ENCODE results near the gene BBS5.
"Not testable (repeated sequence)": the region's sequence is repeated elsewhere in the genome, so short reads cannot be mapped to it uniquely, and the experiment has no call there.

BBS5 gene

DNA sequence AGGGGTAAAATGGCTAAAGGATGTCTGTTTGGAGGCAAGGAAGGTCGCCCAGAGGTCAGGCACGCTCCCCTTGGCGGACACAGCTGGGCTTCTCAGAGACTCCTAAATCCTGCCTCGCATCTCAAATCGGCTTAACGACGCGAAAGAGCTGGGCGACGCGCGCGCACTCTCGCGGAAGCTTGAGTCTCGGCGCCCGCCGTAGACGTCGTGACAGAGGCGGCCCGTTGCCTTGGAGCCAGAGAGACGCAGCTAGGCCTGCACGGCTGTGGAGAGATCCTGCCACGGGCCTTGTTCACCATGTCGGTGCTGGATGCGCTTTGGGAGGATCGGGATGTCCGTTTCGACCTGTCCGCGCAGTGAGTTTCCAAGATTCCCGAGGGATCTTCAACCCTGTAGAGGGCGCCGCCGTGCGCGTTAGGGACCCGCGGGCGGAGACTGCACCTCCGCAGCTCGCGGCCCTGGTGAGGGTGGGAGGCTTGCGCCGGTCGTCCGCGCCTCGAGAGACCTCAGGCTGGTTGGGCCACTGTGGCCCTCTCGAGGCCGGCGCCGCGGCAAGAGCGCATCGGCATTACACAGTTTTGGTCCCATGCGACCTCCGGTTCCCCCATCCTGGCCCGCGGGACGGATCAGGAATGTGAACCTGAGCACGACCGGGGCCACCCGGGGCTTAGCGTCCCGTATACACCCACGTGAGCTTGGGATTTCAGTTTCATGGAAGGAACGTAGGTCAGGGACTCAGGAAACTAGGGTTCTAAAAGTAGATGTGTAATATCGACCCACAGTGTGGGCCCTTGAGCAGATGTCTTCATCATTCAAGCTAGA is at the start of gene BBS5:
BBS5 (plus strand) TSS at position 238 of the 822 bp plus-strand sequence; CDS start at position 298, 60 bp downstream.
- H3K4me3 ChIP-seq (ENCODE audit: low read depth in 1 of 2, low read length in 1 of 2), result peak within 1 kb of the TSS; percentile 51 to 61
- no peaks in the 10 kb centered on the region for H3K9me3 ChIP-seq
- TF ChIP-seq, protein P1, sequence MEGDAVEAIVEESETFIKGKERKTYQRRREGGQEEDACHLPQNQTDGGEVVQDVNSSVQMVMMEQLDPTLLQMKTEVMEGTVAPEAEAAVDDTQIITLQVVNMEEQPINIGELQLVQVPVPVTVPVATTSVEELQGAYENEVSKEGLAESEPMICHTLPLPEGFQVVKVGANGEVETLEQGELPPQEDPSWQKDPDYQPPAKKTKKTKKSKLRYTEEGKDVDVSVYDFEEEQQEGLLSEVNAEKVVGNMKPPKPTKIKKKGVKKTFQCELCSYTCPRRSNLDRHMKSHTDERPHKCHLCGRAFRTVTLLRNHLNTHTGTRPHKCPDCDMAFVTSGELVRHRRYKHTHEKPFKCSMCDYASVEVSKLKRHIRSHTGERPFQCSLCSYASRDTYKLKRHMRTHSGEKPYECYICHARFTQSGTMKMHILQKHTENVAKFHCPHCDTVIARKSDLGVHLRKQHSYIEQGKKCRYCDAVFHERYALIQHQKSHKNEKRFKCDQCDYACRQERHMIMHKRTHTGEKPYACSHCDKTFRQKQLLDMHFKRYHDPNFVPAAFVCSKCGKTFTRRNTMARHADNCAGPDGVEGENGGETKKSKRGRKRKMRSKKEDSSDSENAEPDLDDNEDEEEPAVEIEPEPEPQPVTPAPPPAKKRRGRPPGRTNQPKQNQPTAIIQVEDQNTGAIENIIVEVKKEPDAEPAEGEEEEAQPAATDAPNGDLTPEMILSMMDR (IDR thresholded peaks at IDR 0.05), result no peak
- H3K36me3 ChIP-seq, result no peaks in the 10 kb centered on the region
- peaks cover 10 to 13% of the 10 kb centered on the region in 2 experiments for H3K4me1 ChIP-seq (ENCODE audit: control insufficient read depth in 1 of 2, insufficient read depth in 1 of 2, low read depth in 1 of 2, low read length in 1 of 2)
- peaks cover 20% of the 10 kb centered on the region for H3K27me3 ChIP-seq
- H3K27ac ChIP-seq, result no peak within 1 kb of the TSS

DNA sequence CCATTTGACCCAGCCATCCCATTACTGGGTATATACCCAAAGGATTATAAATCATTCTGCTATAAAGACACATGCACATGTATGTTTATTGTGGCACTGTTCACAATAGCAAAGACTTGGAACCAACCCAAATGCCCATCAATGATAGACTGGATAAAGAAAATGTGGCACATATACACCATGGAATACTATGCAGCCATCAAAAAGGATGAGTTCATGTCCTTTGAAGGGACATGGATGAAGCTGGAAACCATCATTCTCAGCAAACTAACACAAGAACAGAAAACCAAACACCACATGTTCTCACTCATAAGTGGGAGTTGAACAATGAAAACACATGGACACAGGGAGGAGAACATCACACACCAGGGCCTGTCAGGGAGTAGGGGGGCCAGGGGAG is 47.5 kb upstream of the BBS5 start:
- H3K27ac ChIP-seq; H3K4me1 ChIP-seq (ENCODE audit: control insufficient read depth in 1 of 2, insufficient read depth in 1 of 2, low read depth in 1 of 2, low read length in 1 of 2); H3K27me3 ChIP-seq; H3K9me3 ChIP-seq; H3K36me3 ChIP-seq; H3K4me3 ChIP-seq (ENCODE audit: low read depth in 1 of 2, low read length in 1 of 2): not testable (repeated sequence)

DNA sequence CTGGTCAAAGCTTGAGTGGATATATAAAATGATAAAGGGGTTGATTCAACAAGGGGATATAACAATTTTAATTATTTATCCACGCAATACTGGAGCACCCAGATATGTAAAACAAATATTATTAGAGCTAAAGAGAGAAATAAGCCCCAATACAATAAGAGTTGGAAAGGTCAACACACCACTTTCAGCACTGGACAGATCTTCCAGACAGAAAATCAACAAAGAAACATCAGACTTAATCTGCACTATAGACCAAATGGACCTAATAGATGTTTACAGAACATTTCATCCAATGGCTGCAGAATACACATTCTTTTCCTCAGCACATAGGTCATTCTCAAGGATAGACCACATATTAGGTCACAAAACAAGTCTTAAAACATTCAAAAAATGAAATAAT is 45.1 kb upstream of the BBS5 start:
- not testable (repeated sequence) for H3K9me3 ChIP-seq; H3K27ac ChIP-seq; H3K4me3 ChIP-seq (ENCODE audit: low read depth in 1 of 2, low read length in 1 of 2); H3K36me3 ChIP-seq; H3K27me3 ChIP-seq; H3K4me1 ChIP-seq (ENCODE audit: control insufficient read depth in 1 of 2, insufficient read depth in 1 of 2, low read depth in 1 of 2, low read length in 1 of 2)

DNA sequence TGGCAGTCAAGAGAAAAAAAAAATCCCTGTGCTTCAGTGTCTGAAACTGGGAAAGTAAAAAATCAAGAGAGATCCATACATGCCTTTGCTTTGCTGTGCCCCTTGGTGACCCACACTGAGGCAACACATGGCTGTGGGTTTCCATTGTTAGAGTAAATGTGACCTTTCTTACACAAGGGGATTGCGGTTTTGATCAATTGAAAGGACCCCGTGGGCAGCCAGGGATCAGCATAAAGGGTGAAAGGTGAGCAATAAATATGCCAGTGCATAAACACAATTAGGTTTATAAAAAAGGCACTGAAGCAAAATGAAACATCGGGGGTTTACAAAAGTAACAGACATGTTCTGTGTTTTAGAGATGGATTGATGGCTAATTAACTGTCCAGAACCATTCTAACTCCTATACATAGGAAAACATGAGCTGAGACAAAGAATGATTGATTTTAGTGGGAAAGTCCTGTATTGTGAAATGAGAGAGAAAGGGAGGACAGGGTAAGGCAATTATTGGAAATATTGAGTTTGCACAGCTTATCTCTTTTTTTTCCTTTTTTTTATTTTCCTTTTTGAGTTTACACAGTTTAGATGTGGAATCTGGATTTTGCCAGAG is 40.7 kb upstream of the BBS5 start:
- Histone ChIP-seq H3K9me3 (no peaks in the 10 kb centered on the region), H3K4me1 (ENCODE audit: control insufficient read depth in 1 of 2, insufficient read depth in 1 of 2, low read depth in 1 of 2, low read length in 1 of 2) (no peaks in the 10 kb centered on the region), H3K27ac (no peak overlapping the region), H3K4me3 (ENCODE audit: low read depth in 1 of 2, low read length in 1 of 2) (no peak overlapping the region), H3K36me3 (no peaks in the 10 kb centered on the region), H3K27me3 (peaks cover 17% of the 10 kb centered on the region)
- TF ChIP-seq, protein P1 (IDR thresholded peaks at IDR 0.05), result no peak

DNA sequence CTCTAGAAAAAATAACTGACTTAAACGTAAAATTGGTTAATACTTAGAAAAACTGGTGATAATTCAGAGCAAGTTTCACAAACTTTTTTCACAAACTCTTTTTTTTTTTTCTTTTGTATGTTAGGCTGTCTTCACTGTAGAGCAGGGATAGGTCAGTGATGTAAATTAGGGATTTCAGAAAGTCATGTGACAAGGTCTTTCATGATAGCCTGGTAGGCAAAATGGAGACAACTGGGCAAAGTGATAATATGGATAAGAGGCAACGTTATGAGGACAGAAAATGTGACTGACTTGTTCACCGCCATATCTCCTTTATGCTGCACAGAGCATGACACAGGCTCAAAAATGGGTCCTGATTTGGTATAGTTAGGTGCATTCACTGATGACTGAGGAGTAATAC is 39.4 kb upstream of the BBS5 start:
- H3K9me3 ChIP-seq, result no peaks in the 10 kb centered on the region
- H3K4me1 ChIP-seq (ENCODE audit: control insufficient read depth in 1 of 2, insufficient read depth in 1 of 2, low read depth in 1 of 2, low read length in 1 of 2), result no peaks in the 10 kb centered on the region
- no peak overlapping the region for H3K4me3 ChIP-seq (ENCODE audit: low read depth in 1 of 2, low read length in 1 of 2)
- H3K27me3 ChIP-seq, result peaks cover 17% of the 10 kb centered on the region
- H3K27ac ChIP-seq, result no peak overlapping the region
- no peaks in the 10 kb centered on the region for H3K36me3 ChIP-seq
- TF ChIP-seq, protein P1 (IDR thresholded peaks at IDR 0.05), result no peak

DNA sequence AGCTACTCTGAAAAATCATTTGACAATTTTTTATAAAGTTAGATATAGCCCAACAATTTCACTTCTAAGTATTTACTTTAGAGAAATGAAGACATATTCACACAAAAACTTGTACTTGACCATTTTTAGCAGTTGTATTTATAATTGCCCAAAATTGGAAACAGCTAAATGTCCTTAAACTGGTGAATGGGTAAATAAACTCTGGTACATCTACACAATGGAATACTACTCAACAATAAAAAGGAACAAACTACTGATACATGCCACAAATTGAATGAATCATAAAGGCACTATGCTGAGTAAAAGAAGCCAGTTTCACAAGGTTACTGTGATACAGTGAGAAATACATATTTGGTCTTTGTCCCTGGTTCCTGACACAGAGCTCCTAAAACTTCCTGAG is 32.8 kb upstream of the BBS5 start:
- no peak overlapping the region for H3K27ac ChIP-seq
- H3K36me3 ChIP-seq, result no peaks in the 10 kb centered on the region
- TF ChIP-seq, protein P1 (IDR thresholded peaks at IDR 0.05), result no peak
- H3K9me3 ChIP-seq, result no peaks in the 10 kb centered on the region
- H3K27me3 ChIP-seq, result peaks cover 4% of the 10 kb centered on the region
- H3K4me1 ChIP-seq (ENCODE audit: control insufficient read depth in 1 of 2, insufficient read depth in 1 of 2, low read depth in 1 of 2, low read length in 1 of 2), result no peaks in the 10 kb centered on the region
- no peak overlapping the region for H3K4me3 ChIP-seq (ENCODE audit: low read depth in 1 of 2, low read length in 1 of 2)
